ENCODE results near the gene CCDC107. TPM values are rescaled to one million over a fixed set of nuclear protein-coding genes. Genes with fewer than 3 reads are reported as not detected.

CCDC107 gene
- total and polyA plus RNA-seq, 9 of the 15 experiments (the other 6 are each of a cell fraction or from before 2014, with no cell fraction given), result 0.35 to 11.3 (median 6.9) TPM; not detected in 1

GRCh38 chr9:35650341-35651158 is 7.5 kb upstream of the CCDC107 start, which contains the start of gene SIT1:
SIT1 (minus strand) TSS chr9:35650931; CDS start chr9:35650853, 78 bp downstream.
- no peaks in the 10 kb centered on the region for H3K36me3 ChIP-seq (ENCODE audit: control insufficient read depth, insufficient read depth, low read length)
- ATAC-seq (no peak), DNase-seq (ENCODE audit: extremely low read depth in 1 of 4, low spot score in 3 of 4) (no peak), FAIRE-seq (no peak)
- no TSS peak for BruUV-seq (replicated peaks)
- ChIA-PET POLR2A (interaction anchor here (0.6 to 0.7 kb wide), 3 partner anchors 86 to 1351 kb away, joined by 3 read pairs; no protein-coding TSS in a partner anchor), CTCF (ENCODE audit: low intra/inter-chr PET ratio) (no interaction called here)
- H3K4me3 ChIP-seq, result no peak within 1 kb of the TSS
- peaks cover 31 to 32% of the 10 kb centered on the region in 2 experiments for H3K4me1 ChIP-seq (replicated peaks in 1 of 2; ENCODE audit: control insufficient read depth in 2 of 2, insufficient read depth in 2 of 2, low read length in 2 of 2)
- H3K27ac ChIP-seq (ENCODE audit: extremely low read depth, low read depth, low read length), result no peak within 1 kb of the TSS
- H3K27me3 ChIP-seq (ENCODE audit: control insufficient read depth in 2 of 2, insufficient read depth in 2 of 2, low read length in 2 of 2), result no peaks in the 10 kb centered on the region
- peak within 1 kb of the TSS in 1 of 2 experiments; percentile 78; a peak in 2 of 4 replicates for H3K9ac ChIP-seq (ENCODE audit: insufficient read depth in 1 of 2, low read depth in 2 of 2, low read length in 2 of 2)
- in situ Hi-C loops (cut with MboI), result no loop called here
- H3K79me2 ChIP-seq (ENCODE audit: control insufficient read depth, insufficient read depth, low read length), result no peaks in the 10 kb centered on the region
- TF ChIP-seq ZNF696 (CRISPR knock-in tag; conservative IDR thresholded peaks at IDR 0.05) (no peak), ZNF134 (CRISPR knock-in tag; conservative IDR thresholded peaks at IDR 0.05) (no peak), EP300 (IDR thresholded peaks at IDR 0.05; ENCODE audit: low read length) (no peak)
- intact Hi-C loops (cut with micrococcal nuclease), result no loop called here
- 60% methylated on average over 11 of the region's 22 CpGs for WGBS (ENCODE audit: insufficient coverage, low coverage, missing lambda C conversion rate)
- no peaks in the 10 kb centered on the region for H3K9me1 ChIP-seq (ENCODE audit: control insufficient read depth, insufficient read depth, low read length)
- peak within 1 kb of the TSS; percentile 55; the same call in 1 of the 2 replicates for H2AFZ ChIP-seq (ENCODE audit: low read depth, low read length)
- no peak within 1 kb of the TSS for H3K4me2 ChIP-seq (ENCODE audit: insufficient read depth, low read length)
- H4K20me1 ChIP-seq (replicated peaks; ENCODE audit: control insufficient read depth, insufficient read depth, low read length), result no peaks in the 10 kb centered on the region
- no peaks in the 10 kb centered on the region for H3K9me3 ChIP-seq (replicated peaks; ENCODE audit: control insufficient read depth, insufficient read depth, low read depth, low read length)

All from K562 (cell line).